ENCODE results near the gene GRIK3.

Gene GRIK3

GRCh38 chr1:36762174-36762573 lies 272.1 kb downstream of the GRIK3 start:
- Histone ChIP-seq H3K27ac (replicated peaks) (no peak overlapping the region), H3K4me3 (replicated peaks; ENCODE audit: insufficient read depth, low read length) (no peak overlapping the region), H3K27me3 (ENCODE audit: insufficient read depth, poor library complexity, severe bottlenecking) (no peaks in the 10 kb centered on the region)
- DNase-seq (ENCODE audit: low read depth in 1 of 2, low spot score in 1 of 2) = no peak
- TF ChIP-seq POLR2AphosphoS5 (IDR thresholded peaks at IDR 0.05; ENCODE audit: low read depth) (no peak), GABPA (IDR thresholded peaks at IDR 0.05; ENCODE audit: low read depth) (no peak), CTCF (IDR thresholded peaks at IDR 0.05; ENCODE audit: insufficient read depth, low read length) (no peak), REST (IDR thresholded peaks at IDR 0.05; ENCODE audit: insufficient replicate concordance, low read depth) (no peak), SPI1 (IDR thresholded peaks at IDR 0.05; ENCODE audit: borderline replicate concordance, low read depth) (no peak)

GRCh38 chr1:36761113-36761512 lies 273.2 kb downstream of the GRIK3 start:
- Histone ChIP-seq H3K27ac (replicated peaks) (no peak overlapping the region), H3K4me3 (replicated peaks; ENCODE audit: insufficient read depth, low read length) (no peak overlapping the region), H3K27me3 (ENCODE audit: insufficient read depth, poor library complexity, severe bottlenecking) (no peaks in the 10 kb centered on the region)
- TF ChIP-seq REST (IDR thresholded peaks at IDR 0.05; ENCODE audit: insufficient replicate concordance, low read depth) = no peak
- no peak for TF ChIP-seq SPI1 (IDR thresholded peaks at IDR 0.05; ENCODE audit: borderline replicate concordance, low read depth)
- TF ChIP-seq POLR2AphosphoS5 (IDR thresholded peaks at IDR 0.05; ENCODE audit: low read depth) = no peak
- no peak for TF ChIP-seq CTCF (IDR thresholded peaks at IDR 0.05; ENCODE audit: insufficient read depth, low read length)
- TF ChIP-seq GABPA (IDR thresholded peaks at IDR 0.05; ENCODE audit: low read depth) = no peak
- DNase-seq (ENCODE audit: low read depth in 1 of 2, low spot score in 1 of 2) = no peak

- TF ChIP-seq REST (IDR thresholded peaks at IDR 0.05; ENCODE audit: insufficient replicate concordance, low read depth) (no peak), CTCF (IDR thresholded peaks at IDR 0.05; ENCODE audit: insufficient read depth, low read length) (no peak), SPI1 (IDR thresholded peaks at IDR 0.05; ENCODE audit: borderline replicate concordance, low read depth) (no peak), GABPA (IDR thresholded peaks at IDR 0.05; ENCODE audit: low read depth) (no peak), POLR2AphosphoS5 (IDR thresholded peaks at IDR 0.05; ENCODE audit: low read depth) (no peak)
- Histone ChIP-seq H3K27me3 (ENCODE audit: insufficient read depth, poor library complexity, severe bottlenecking) (no peaks in the 10 kb centered on the region), H3K4me3 (replicated peaks; ENCODE audit: insufficient read depth, low read length) (no peak overlapping the region), H3K27ac (replicated peaks) (no peak overlapping the region)
- DNase-seq (ENCODE audit: low read depth in 1 of 2, low spot score in 1 of 2) = no peak
These were observed 274.2 kb downstream of the GRIK3 start for GRCh38 chr1:36760081-36760480.
